ENCODE data around the gene GRID2.

DNA sequence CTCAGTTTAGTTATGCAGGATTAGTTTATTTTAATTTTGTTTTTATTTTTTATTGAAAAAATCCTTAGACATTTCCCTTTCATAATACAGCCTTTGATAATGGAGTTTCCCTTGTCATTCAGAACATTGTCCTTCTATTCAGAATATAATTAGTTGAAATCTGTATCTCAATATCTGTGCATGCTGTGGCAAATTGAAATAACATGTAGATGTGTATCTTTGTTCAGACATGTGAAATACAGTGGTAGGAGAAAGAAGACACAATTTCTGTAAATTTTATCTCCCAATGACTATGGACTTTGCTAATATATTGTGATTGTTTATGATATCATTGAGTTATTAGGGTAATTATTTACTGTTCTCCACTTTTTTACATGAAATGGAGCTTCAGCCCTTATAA is 353.9 kb downstream of the GRID2 start:
- no peak for TF ChIP-seq POLR2A (IDR thresholded peaks at IDR 0.05; ENCODE audit: low read depth, low read length)
- no peak for TF ChIP-seq POLR2AphosphoS5 (IDR thresholded peaks at IDR 0.05; ENCODE audit: low read depth, low read length)
- no peak for TF ChIP-seq TAF1 (IDR thresholded peaks at IDR 0.05; ENCODE audit: borderline replicate concordance, low read depth, low read length)
